Measurements from ENCODE around the gene PTTG1IP. TPM values are rescaled to one million over a fixed set of nuclear protein-coding genes. Genes with fewer than 3 reads are reported as not detected.

PTTG1IP gene
- total and polyA plus RNA-seq, 2 donors (not counting 1 experiment from before 2014, with no cell fraction given), result 229 to 240 TPM

- no peaks in the 10 kb centered on the region for H3K79me2 ChIP-seq (ENCODE audit: control insufficient read depth, insufficient read depth, low read length)
- no peak overlapping the region for H3K9ac ChIP-seq (ENCODE audit: insufficient read depth, low read length)
- peaks cover 12% of the 10 kb centered on the region for H3K27me3 ChIP-seq (ENCODE audit: control insufficient read depth, insufficient read depth, low read length)
- no peak overlapping the region for H3K27ac ChIP-seq (ENCODE audit: insufficient read depth, low read length)
- H3K36me3 ChIP-seq (ENCODE audit: control insufficient read depth, insufficient read depth, low read length), result no peaks in the 10 kb centered on the region
- DNase-seq (ENCODE audit: low read depth in 2 of 2), result no peak
- H3K9me3 ChIP-seq (ENCODE audit: control insufficient read depth, insufficient read depth, low read depth, low read length), result peaks cover 3% of the 10 kb centered on the region
- no peak overlapping the region for H3K4me2 ChIP-seq (ENCODE audit: extremely low read depth, insufficient read depth, low read length)
- no peak overlapping the region for H3K4me3 ChIP-seq (replicated peaks in 1 of 4; ENCODE audit: control extremely low read depth in 1 of 4, insufficient read depth in 1 of 4, low read depth in 3 of 4, low read length in 4 of 4)
- TF ChIP-seq CTCF (conservative IDR thresholded peaks at IDR 0.05 in 1 of 2, IDR thresholded peaks at IDR 0.05 in 1 of 2; ENCODE audit: low read depth in 1 of 2, low read length in 2 of 2) (no peak), EZH2 (IDR thresholded peaks at IDR 0.05; ENCODE audit: low read length, missing control alignments) (no peak)
- H4K20me1 ChIP-seq (ENCODE audit: control insufficient read depth, extremely low read depth, insufficient read depth, low read length), result no peaks in the 10 kb centered on the region
- no peaks in the 10 kb centered on the region for H3K4me1 ChIP-seq (ENCODE audit: control insufficient read depth, extremely low read depth, insufficient read depth, low read length)
- no peak overlapping the region for H2AFZ ChIP-seq (ENCODE audit: low read length)
Observed at GRCh38 chr21:44898011-44898488, 24.6 kb upstream of the PTTG1IP start.

GRCh38 chr21:44897326-44898010 lies 24.0 kb upstream of the PTTG1IP start:
- peaks cover 14% of the 10 kb centered on the region for H3K27me3 ChIP-seq (ENCODE audit: control insufficient read depth, insufficient read depth, low read length)
- H3K4me3 ChIP-seq (replicated peaks in 1 of 4; ENCODE audit: control extremely low read depth in 1 of 4, insufficient read depth in 1 of 4, low read depth in 3 of 4, low read length in 4 of 4), result no peak overlapping the region
- no peak for DNase-seq (ENCODE audit: low read depth in 2 of 2)
- no peak overlapping the region for H3K4me2 ChIP-seq (ENCODE audit: extremely low read depth, insufficient read depth, low read length)
- no peak for TF ChIP-seq EZH2 (IDR thresholded peaks at IDR 0.05; ENCODE audit: low read length, missing control alignments)
- no peak for TF ChIP-seq CTCF (conservative IDR thresholded peaks at IDR 0.05 in 1 of 2, IDR thresholded peaks at IDR 0.05 in 1 of 2; ENCODE audit: low read depth in 1 of 2, low read length in 2 of 2)
- no peak overlapping the region for H3K27ac ChIP-seq (ENCODE audit: insufficient read depth, low read length)
- H3K9ac ChIP-seq (ENCODE audit: insufficient read depth, low read length), result no peak overlapping the region
- no peaks in the 10 kb centered on the region for H3K4me1 ChIP-seq (ENCODE audit: control insufficient read depth, extremely low read depth, insufficient read depth, low read length)
- H4K20me1 ChIP-seq (ENCODE audit: control insufficient read depth, extremely low read depth, insufficient read depth, low read length), result no peaks in the 10 kb centered on the region
- H3K36me3 ChIP-seq (ENCODE audit: control insufficient read depth, insufficient read depth, low read length), result no peaks in the 10 kb centered on the region
- no peak overlapping the region for H2AFZ ChIP-seq (ENCODE audit: low read length)
- no peaks in the 10 kb centered on the region for H3K79me2 ChIP-seq (ENCODE audit: control insufficient read depth, insufficient read depth, low read length)
- peaks cover 3% of the 10 kb centered on the region for H3K9me3 ChIP-seq (ENCODE audit: control insufficient read depth, insufficient read depth, low read depth, low read length)

- peaks cover 14% of the 10 kb centered on the region for H3K27me3 ChIP-seq (ENCODE audit: control insufficient read depth, insufficient read depth, low read length)
- no peak overlapping the region for H3K27ac ChIP-seq (ENCODE audit: insufficient read depth, low read length)
- H4K20me1 ChIP-seq (ENCODE audit: control insufficient read depth, extremely low read depth, insufficient read depth, low read length), result no peaks in the 10 kb centered on the region
- no peaks in the 10 kb centered on the region for H3K4me1 ChIP-seq (ENCODE audit: control insufficient read depth, extremely low read depth, insufficient read depth, low read length)
- no peak for TF ChIP-seq EZH2 (IDR thresholded peaks at IDR 0.05; ENCODE audit: low read length, missing control alignments)
- TF ChIP-seq CTCF (conservative IDR thresholded peaks at IDR 0.05 in 1 of 2, IDR thresholded peaks at IDR 0.05 in 1 of 2; ENCODE audit: low read depth in 1 of 2, low read length in 2 of 2), result no peak
- no peaks in the 10 kb centered on the region for H3K79me2 ChIP-seq (ENCODE audit: control insufficient read depth, insufficient read depth, low read length)
- H3K9me3 ChIP-seq (ENCODE audit: control insufficient read depth, insufficient read depth, low read depth, low read length), result no peaks in the 10 kb centered on the region
- H2AFZ ChIP-seq (ENCODE audit: low read length), result no peak overlapping the region
- no peak overlapping the region for H3K4me2 ChIP-seq (ENCODE audit: extremely low read depth, insufficient read depth, low read length)
- no peaks in the 10 kb centered on the region for H3K36me3 ChIP-seq (ENCODE audit: control insufficient read depth, insufficient read depth, low read length)
- DNase-seq (ENCODE audit: low read depth in 2 of 2), result no peak
- no peak overlapping the region for H3K9ac ChIP-seq (ENCODE audit: insufficient read depth, low read length)
- no peak overlapping the region for H3K4me3 ChIP-seq (replicated peaks in 1 of 4; ENCODE audit: control extremely low read depth in 1 of 4, insufficient read depth in 1 of 4, low read depth in 3 of 4, low read length in 4 of 4)
Observed at GRCh38 chr21:44896561-44897286, 23.2 kb upstream of the PTTG1IP start.
